GM23338 (cell line): ENCODE data around the gene PARVB. TPM values are rescaled to one million over a fixed set of nuclear protein-coding genes. Genes with fewer than 3 reads are reported as not detected.

Source experiments
- ATAC-seq: fragments of 200-7000 bp; cut with Tn5 transposase; 3 replicates; pipeline ENCODE4 v1.9.1; 2020
- DNase-seq: peaks from one replicate; pipeline ENCODE4 v3.0.0-alpha.2; 2015; ENCODE audit warnings: low spot score
- H2AFZ ChIP-seq: fragments of 200-600 bp; sonication (generic); 2 replicates; pipeline ENCODE4 v1.8.0; 2016; ENCODE audit warnings: antibody characterized with exemption, mild to moderate bottlenecking, moderate library complexity
- H3F3A ChIP-seq: fragments of 200-600 bp; sonication (generic); replicated peaks from 2 replicates; pipeline ENCODE4 v1.8.0; 2017; ENCODE audit warnings: antibody characterized with exemption, mixed run types, low read depth
- H3K27ac ChIP-seq: fragments of 200-600 bp; sonication (generic); 2 replicates; pipeline ENCODE4 v1.6.1; 2016; ENCODE audit warnings: low read depth
- H3K27me3 ChIP-seq: fragments of 200-600 bp; sonication (generic); 2 replicates; pipeline ENCODE4 v1.8.0; 2016; ENCODE audit warnings: mild to moderate bottlenecking, mixed run types, moderate library complexity; ENCODE audit not compliant: insufficient read depth
- H3K36me3 ChIP-seq: fragments of 200-600 bp; sonication (generic); 2 replicates; pipeline ENCODE4 v1.8.0; 2016; ENCODE audit warnings: mild to moderate bottlenecking; ENCODE audit not compliant: insufficient read depth
- H3K4me1 ChIP-seq: fragments of 200-600 bp; sonication (generic); 2 replicates; pipeline ENCODE4 v1.8.0; 2016; ENCODE audit warnings: mild to moderate bottlenecking, moderate library complexity; ENCODE audit not compliant: insufficient read depth
- H3K4me2 ChIP-seq: fragments of 200-600 bp; sonication (generic); 2 replicates; pipeline ENCODE4 v1.7.1; 2017; ENCODE audit warnings: mixed run types
- H3K4me3 ChIP-seq: fragments of 200-600 bp; sonication (generic); 2 replicates; pipeline ENCODE4 v1.6.1; 2016; ENCODE audit warnings: mixed run types
- H3K79me2 ChIP-seq: fragments of 200-600 bp; sonication (generic); replicated peaks from 2 replicates; pipeline ENCODE4 v1.8.0; 2017; ENCODE audit warnings: mild to moderate bottlenecking; ENCODE audit not compliant: insufficient read depth
- H3K9me2 ChIP-seq: fragments of 200-600 bp; sonication (generic); 2 replicates; pipeline ENCODE4 v1.8.0; 2017; ENCODE audit not compliant: insufficient read depth
- H4K20me1 ChIP-seq: fragments of 200-600 bp; sonication (generic); replicated peaks from 2 replicates; pipeline ENCODE4 v1.8.0; 2017; ENCODE audit warnings: mild to moderate bottlenecking; ENCODE audit not compliant: insufficient read depth
- H3K27ac Mint-ChIP-seq: 2 replicates; pipeline ENCODE4 v1.8.0; 2020; ENCODE audit warnings: inconsistent platforms, mild to moderate bottlenecking, moderate library complexity, mixed read lengths
- H3K27me3 Mint-ChIP-seq: 3 replicates; pipeline ENCODE4 v1.8.0; 2022; ENCODE audit warnings: low read depth, mild to moderate bottlenecking, moderate library complexity, mixed read lengths, inconsistent platforms; ENCODE audit not compliant: insufficient read depth, poor library complexity
- H3K36me3 Mint-ChIP-seq: 3 replicates; pipeline ENCODE4 v1.8.0; 2021; ENCODE audit warnings: low read depth, mild to moderate bottlenecking, inconsistent platforms, moderate library complexity, mixed read lengths
- H3K4me1 Mint-ChIP-seq: 3 replicates; pipeline ENCODE4 v1.8.0; 2020; ENCODE audit warnings: mild to moderate bottlenecking, inconsistent platforms, mixed read lengths
- H3K4me3 Mint-ChIP-seq: 3 replicates; pipeline ENCODE4 v1.8.0; 2021; ENCODE audit warnings: moderate library complexity, mild to moderate bottlenecking, inconsistent platforms, mixed read lengths
- H3K9me3 Mint-ChIP-seq: 3 replicates; pipeline ENCODE4 v1.8.0; 2020; ENCODE audit warnings: moderate library complexity, mild to moderate bottlenecking, inconsistent platforms, mixed read lengths
- EZH2 ChIP-seq: fragments of 200-600 bp; sonication (generic); IDR thresholded peaks from one replicate; pipeline ENCODE4 v1.8.0; 2017; ENCODE audit warnings: antibody characterized with exemption, mild to moderate bottlenecking, low read depth; ENCODE audit not compliant: unreplicated experiment
- EZH2phosphoT487 ChIP-seq: fragments of 200-600 bp; sonication (generic); IDR thresholded peaks from one replicate; pipeline ENCODE4 v1.8.1; 2018; ENCODE audit warnings: antibody characterized with exemption; ENCODE audit not compliant: unreplicated experiment
- JUNB ChIP-seq: IDR thresholded peaks from one replicate; pipeline ENCODE4 v1.6.1; 2016; ENCODE audit warnings: antibody characterized with exemption; ENCODE audit not compliant: unreplicated experiment
- POLR2AphosphoS5 ChIP-seq: IDR thresholded peaks from 2 replicates; pipeline ENCODE4 v1.6.1; 2016; ENCODE audit warnings: antibody characterized with exemption, low read depth
- REST ChIP-seq: IDR thresholded peaks from one replicate; pipeline ENCODE4 v1.6.1; 2018; ENCODE audit warnings: antibody characterized with exemption; ENCODE audit not compliant: unreplicated experiment
- STAT1 ChIP-seq: IDR thresholded peaks from one replicate; pipeline ENCODE4 v1.6.1; 2016; ENCODE audit warnings: antibody characterized with exemption; ENCODE audit not compliant: unreplicated experiment
- ZNF331 ChIP-seq: fragments of 250-450 bp; sonication (Bioruptor Pico); IDR thresholded peaks from 2 replicates; pipeline ENCODE4 v1.5.0; 2020; ENCODE audit warnings: low read depth, mild to moderate bottlenecking, moderate library complexity
- ZNF462 ChIP-seq: fragments of 250-450 bp; sonication (Bioruptor Pico); IDR thresholded peaks from 2 replicates; pipeline ENCODE4 v1.5.0; 2020; ENCODE audit warnings: mild to moderate bottlenecking, moderate library complexity
- polyA plus RNA-seq: library from polyadenylated mRNA; unstranded; fragments of >200 nt; fragmentation: Nextera tagmentation; extraction: Ambion mirVana; gene quantifications from 2 replicates; pipeline ENCODE4 v1.2.1, GENCODE V29; 2016
- total RNA-seq: library from RNA; depleted of rRNA; stranded (reverse); fragments of >200 nt; shearing (Covaris generic); gene quantifications from 2 replicates; pipeline ENCODE4 v1.2.3, GENCODE V29; 2014
- TF ChIP-seq, protein P1 (sequence below), 2 experiments: fragments of 200-600 bp in 1 of 2; sonication (generic) in 1 of 2; conservative IDR thresholded peaks; 2 replicates each; pipeline versions ENCODE4 v1.5.1 to v1.6.1; 2016 to 2017; ENCODE audit warnings: antibody characterized with exemption in 2 of 2, low read depth in 2 of 2, mild to moderate bottlenecking in 2 of 2, moderate library complexity in 1 of 2
- TF ChIP-seq, protein P2 (sequence below): IDR thresholded peaks from 2 replicates; pipeline ENCODE4 v1.6.1; 2016; ENCODE audit warnings: antibody characterized with exemption

Gene PARVB
- total and polyA plus RNA-seq, 2 experiments from 2014 or later: 4.3 to 7.7 TPM

DNA sequence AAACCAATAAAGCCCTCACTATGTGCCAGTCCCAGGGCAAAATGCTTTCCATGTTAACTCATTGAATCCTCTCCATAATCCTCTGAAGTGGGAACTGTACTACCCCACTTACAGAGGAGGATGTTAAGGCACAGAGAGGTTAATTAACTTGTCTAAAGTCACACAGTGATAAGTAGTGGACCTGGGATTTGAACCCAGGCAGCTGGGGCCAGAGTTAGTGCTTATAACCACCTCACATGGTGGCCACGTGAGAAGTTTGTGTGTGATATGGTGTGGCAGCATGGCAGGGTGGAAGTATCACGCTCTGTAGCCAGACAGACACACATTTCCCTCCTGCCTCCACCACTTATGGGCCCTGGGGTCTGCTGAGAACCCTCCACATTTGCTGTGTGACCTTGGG, 173.2 kb downstream of the PARVB start:
- H3K4me3 Mint-ChIP-seq: no peak overlapping the region
- ATAC-seq (no peak), DNase-seq (no peak)
- no peak overlapping the region for H3K4me2 ChIP-seq
- no peak overlapping the region for H2AFZ ChIP-seq
- H3K36me3 Mint-ChIP-seq: no peaks in the 10 kb centered on the region
- H3K27me3 Mint-ChIP-seq: peaks cover 10% of the 10 kb centered on the region
- no peaks in the 10 kb centered on the region for H3K36me3 ChIP-seq
- no peaks in the 10 kb centered on the region for H3K9me2 ChIP-seq
- H3K79me2 ChIP-seq: no peaks in the 10 kb centered on the region
- no peaks in the 10 kb centered on the region for H3K27me3 ChIP-seq
- H3K4me1 Mint-ChIP-seq: peaks cover 6% of the 10 kb centered on the region; the same call in 1 of the 3 replicates
- no peak for TF ChIP-seq EZH2phosphoT487
- no peak for TF ChIP-seq REST
- TF ChIP-seq EZH2: no peak
- TF ChIP-seq, protein P1, sequence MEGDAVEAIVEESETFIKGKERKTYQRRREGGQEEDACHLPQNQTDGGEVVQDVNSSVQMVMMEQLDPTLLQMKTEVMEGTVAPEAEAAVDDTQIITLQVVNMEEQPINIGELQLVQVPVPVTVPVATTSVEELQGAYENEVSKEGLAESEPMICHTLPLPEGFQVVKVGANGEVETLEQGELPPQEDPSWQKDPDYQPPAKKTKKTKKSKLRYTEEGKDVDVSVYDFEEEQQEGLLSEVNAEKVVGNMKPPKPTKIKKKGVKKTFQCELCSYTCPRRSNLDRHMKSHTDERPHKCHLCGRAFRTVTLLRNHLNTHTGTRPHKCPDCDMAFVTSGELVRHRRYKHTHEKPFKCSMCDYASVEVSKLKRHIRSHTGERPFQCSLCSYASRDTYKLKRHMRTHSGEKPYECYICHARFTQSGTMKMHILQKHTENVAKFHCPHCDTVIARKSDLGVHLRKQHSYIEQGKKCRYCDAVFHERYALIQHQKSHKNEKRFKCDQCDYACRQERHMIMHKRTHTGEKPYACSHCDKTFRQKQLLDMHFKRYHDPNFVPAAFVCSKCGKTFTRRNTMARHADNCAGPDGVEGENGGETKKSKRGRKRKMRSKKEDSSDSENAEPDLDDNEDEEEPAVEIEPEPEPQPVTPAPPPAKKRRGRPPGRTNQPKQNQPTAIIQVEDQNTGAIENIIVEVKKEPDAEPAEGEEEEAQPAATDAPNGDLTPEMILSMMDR (conservative IDR thresholded peaks at IDR 0.05; ENCODE audit: low read depth in 2 of 2): no peak
- TF ChIP-seq STAT1: no peak
- no peak for TF ChIP-seq JUNB
- TF ChIP-seq ZNF462 (CRISPR knock-in tag): no peak
- no peak for TF ChIP-seq ZNF331 (CRISPR knock-in tag)
- TF ChIP-seq POLR2AphosphoS5: no peak
- TF ChIP-seq, protein P2, sequence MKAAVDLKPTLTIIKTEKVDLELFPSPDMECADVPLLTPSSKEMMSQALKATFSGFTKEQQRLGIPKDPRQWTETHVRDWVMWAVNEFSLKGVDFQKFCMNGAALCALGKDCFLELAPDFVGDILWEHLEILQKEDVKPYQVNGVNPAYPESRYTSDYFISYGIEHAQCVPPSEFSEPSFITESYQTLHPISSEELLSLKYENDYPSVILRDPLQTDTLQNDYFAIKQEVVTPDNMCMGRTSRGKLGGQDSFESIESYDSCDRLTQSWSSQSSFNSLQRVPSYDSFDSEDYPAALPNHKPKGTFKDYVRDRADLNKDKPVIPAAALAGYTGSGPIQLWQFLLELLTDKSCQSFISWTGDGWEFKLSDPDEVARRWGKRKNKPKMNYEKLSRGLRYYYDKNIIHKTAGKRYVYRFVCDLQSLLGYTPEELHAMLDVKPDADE: no peak
- H3K4me1 ChIP-seq: no peaks in the 10 kb centered on the region
- H4K20me1 ChIP-seq: no peaks in the 10 kb centered on the region
- H3K27ac ChIP-seq: no peak overlapping the region
- H3K9me3 Mint-ChIP-seq: peaks cover 4% of the 10 kb centered on the region; the same call in 1 of the 3 replicates
- H3F3A ChIP-seq: no peaks in the 10 kb centered on the region
- H3K4me3 ChIP-seq: no peak overlapping the region
- no peak overlapping the region for H3K27ac Mint-ChIP-seq
